Left ventricle myocardium inferior (tissue), 1 donor: ENCODE measurements around the gene ADAP1. TPM values are rescaled to one million over a fixed set of nuclear protein-coding genes. Genes with fewer than 3 reads are reported as not detected.
A peak's percentile ranks its signal among the peaks of the same experiment; 100 is the strongest.

ENCODE experiments used
- DNase-seq: peaks from one replicate; pipeline ENCODE4 v3.0.0-alpha.2; 2020
- H3K27ac ChIP-seq: fragments of 200-600 bp; replicated peaks from 2 replicates; pipeline ENCODE4 v1.8.0; 2021
- H3K27me3 ChIP-seq: fragments of 200-600 bp; 2 replicates; pipeline ENCODE4 v1.8.0; 2021; ENCODE audit warnings: low read depth
- H3K36me3 ChIP-seq: fragments of 200-600 bp; 2 replicates; pipeline ENCODE4 v1.8.0; 2021
- H3K4me1 ChIP-seq: fragments of 200-600 bp; 2 replicates; pipeline ENCODE4 v1.8.0; 2021
- H3K4me3 ChIP-seq: fragments of 200-600 bp; 2 replicates; pipeline ENCODE4 v1.8.0; 2021; ENCODE audit warnings: mild to moderate bottlenecking, moderate library complexity
- H3K9me3 ChIP-seq: fragments of 200-600 bp; replicated peaks from 2 replicates; pipeline ENCODE4 v1.8.0; 2021
- CTCF ChIP-seq: fragments of 200-600 bp; IDR thresholded peaks from 2 replicates; pipeline ENCODE4 v1.8.0; 2021; ENCODE audit warnings: antibody characterized with exemption, mild to moderate bottlenecking, borderline replicate concordance
- intact Hi-C: fragments of 100-400 bp; cut with micrococcal nuclease; formaldehyde crosslinking; loops from one replicate; pipeline ENCODE4 v1.11.0; 2022
- total RNA-seq: library from RNA; stranded (reverse); fragmentation: NEBNext Ultra II Directional; extraction: Animal tissue kit (Norgen Biotek cat#: 25700); gene quantifications from one replicate; pipeline ENCODE4 v1.2.1, GENCODE V29; 2021
- donor health status: DM: no; HTN: yes; CAD: no; lungs with severe emphysema.

ADAP1 gene
- total RNA-seq, 1 donor from 2014 or later: 8.4 TPM

- no peak for TF ChIP-seq CTCF
- peak overlapping the region; percentile 50 for H3K27ac ChIP-seq
- peaks cover 62% of the 10 kb centered on the region for H3K36me3 ChIP-seq
- no peak overlapping the region for H3K4me3 ChIP-seq
- H3K4me1 ChIP-seq: peaks cover 87% of the 10 kb centered on the region
- no peaks in the 10 kb centered on the region for H3K9me3 ChIP-seq
- no peaks in the 10 kb centered on the region for H3K27me3 ChIP-seq
- DNase-seq: no peak
- intact Hi-C loops: no loop called here
These were observed 14.0 kb upstream of the ADAP1 start for GRCh38 chr7:968205-969105.

- H3K27ac ChIP-seq: peak overlapping the region; percentile 50
- intact Hi-C loops: no loop called here
- TF ChIP-seq CTCF: no peak
- no peaks in the 10 kb centered on the region for H3K9me3 ChIP-seq
- peaks cover 55% of the 10 kb centered on the region for H3K36me3 ChIP-seq
- no peak for DNase-seq
- no peaks in the 10 kb centered on the region for H3K27me3 ChIP-seq
- H3K4me3 ChIP-seq: no peak overlapping the region
- peaks cover 85% of the 10 kb centered on the region for H3K4me1 ChIP-seq
These were observed 13.0 kb upstream of the ADAP1 start for GRCh38 chr7:967361-968082.

GRCh38 chr7:966291-967069 lies 12.0 kb upstream of the ADAP1 start:
- no peak for DNase-seq
- Histone ChIP-seq H3K27ac (peak overlapping the region; percentile 93), H3K36me3 (peaks cover 44% of the 10 kb centered on the region), H3K9me3 (no peaks in the 10 kb centered on the region), H3K27me3 (no peaks in the 10 kb centered on the region), H3K4me1 (peaks cover 75% of the 10 kb centered on the region), H3K4me3 (no peak overlapping the region)
- TF ChIP-seq CTCF: no peak
- intact Hi-C loops: no loop called here

GRCh38 chr7:964401-965231 lies 10.1 kb upstream of the ADAP1 start:
- intact Hi-C loops: no loop called here
- TF ChIP-seq CTCF: peak; percentile 21
- Histone ChIP-seq H3K27me3 (no peaks in the 10 kb centered on the region), H3K4me3 (peak overlapping the region; percentile 34), H3K4me1 (peaks cover 72% of the 10 kb centered on the region), H3K27ac (peak overlapping the region; percentile 93), H3K36me3 (peaks cover 27% of the 10 kb centered on the region), H3K9me3 (no peaks in the 10 kb centered on the region)
- DNase-seq: peak; percentile 52
